CD4-positive, alpha-beta T cell treated with Interleukin-12 subunit alpha and Interleukin-12 subunit beta, for 1 hour (primary cell): ENCODE results near the gene GNG7.
"Not testable (repeated sequence)": the region's sequence is repeated elsewhere in the genome, so short reads cannot be mapped to it uniquely, and the experiment has no call there.

ENCODE experiments used
- DNase-seq: peaks from one replicate; pipeline ENCODE4 v3.0.0-alpha.2; 2020

The GNG7 gene

GRCh38 chr19:2495651-2496316 lies 206.7 kb downstream of the GNG7 start:
- DNase-seq = no peak

- peak; percentile 51 for DNase-seq
These were observed 207.3 kb downstream of the GNG7 start for GRCh38 chr19:2495130-2495641.

GRCh38 chr19:2494447-2495129 lies 207.9 kb downstream of the GNG7 start:
- DNase-seq = peak; percentile 70

- DNase-seq = no peak
These were observed 208.4 kb downstream of the GNG7 start for GRCh38 chr19:2494084-2494446.

- not testable (repeated sequence) for DNase-seq
These were observed 209.0 kb downstream of the GNG7 start for GRCh38 chr19:2493448-2493847.

- DNase-seq = no peak
These were observed 209.6 kb downstream of the GNG7 start for GRCh38 chr19:2492870-2493269.

GRCh38 chr19:2491130-2491801 lies 211.2 kb downstream of the GNG7 start:
- no peak for DNase-seq

GRCh38 chr19:2490659-2491058 lies 211.8 kb downstream of the GNG7 start:
- DNase-seq = no peak

- DNase-seq = no peak
These were observed 213.4 kb downstream of the GNG7 start for GRCh38 chr19:2488942-2489731.

GRCh38 chr19:2488405-2488941 lies 214.0 kb downstream of the GNG7 start:
- no peak for DNase-seq

- no peak for DNase-seq
These were observed 214.7 kb downstream of the GNG7 start for GRCh38 chr19:2487842-2488241.

GRCh38 chr19:2487090-2487489 lies 215.4 kb downstream of the GNG7 start:
- DNase-seq = no peak

GRCh38 chr19:2485428-2485827 lies 217.1 kb downstream of the GNG7 start:
- DNase-seq = no peak

- DNase-seq = no peak
These were observed 218.1 kb downstream of the GNG7 start for GRCh38 chr19:2484178-2484937.

GRCh38 chr19:2483484-2484151 lies 218.9 kb downstream of the GNG7 start:
- DNase-seq = no peak

- DNase-seq = no peak
These were observed 219.4 kb downstream of the GNG7 start for GRCh38 chr19:2483084-2483483.

- DNase-seq = no peak
These were observed 220.0 kb downstream of the GNG7 start for GRCh38 chr19:2482354-2483038.

- no peak for DNase-seq
These were observed 221.0 kb downstream of the GNG7 start for GRCh38 chr19:2481466-2481865.

- DNase-seq = no peak
These were observed 222.8 kb downstream of the GNG7 start for GRCh38 chr19:2479556-2480194.
